Effector memory CD8-positive, alpha-beta T cell (primary cell): ENCODE measurements around the gene SRF.
A peak's percentile ranks its signal among the peaks of the same experiment; 100 is the strongest.
"Not testable (repeated sequence)": the region's sequence is repeated elsewhere in the genome, so short reads cannot be mapped to it uniquely, and the experiment has no call there.

Experiments
- ATAC-seq: fragments of 150-1000 bp; cut with Tn5 transposase; replicated peaks from 2 replicates; pipeline ENCODE4 v1.10.0; 2021; ENCODE audit warnings: mild to moderate bottlenecking, moderate library complexity
- DNase-seq, 3 experiments: peaks; one replicate each; pipeline ENCODE4 v3.0.0; 2021
- H3K27ac Mint-ChIP-seq, 2 donors: one replicate each; pipeline ENCODE4 v1.8.0; 2022; ENCODE audit warnings: mild to moderate bottlenecking in 2 of 2, mixed read lengths in 2 of 2, moderate library complexity in 2 of 2
- H3K27me3 Mint-ChIP-seq, 2 donors: one replicate each; pipeline ENCODE4 v1.8.0; 2022; ENCODE audit warnings: mixed read lengths in 2 of 2
- H3K36me3 Mint-ChIP-seq: one replicate; pipeline ENCODE4 v1.8.0; 2022; ENCODE audit warnings: mild to moderate bottlenecking, moderate library complexity, mixed read lengths; ENCODE audit not compliant: insufficient read depth
- H3K4me1 Mint-ChIP-seq, 2 donors: one replicate each; pipeline ENCODE4 v1.8.0; 2022; ENCODE audit warnings: low read depth in 2 of 2, mixed read lengths in 2 of 2
- H3K4me3 Mint-ChIP-seq, 2 donors: one replicate each; pipeline ENCODE4 v1.8.0; 2022; ENCODE audit warnings: mild to moderate bottlenecking in 2 of 2, mixed read lengths in 2 of 2, moderate library complexity in 2 of 2
- H3K9me3 Mint-ChIP-seq, 2 donors: one replicate each; pipeline ENCODE4 v1.8.0; 2022; ENCODE audit warnings: mixed read lengths in 2 of 2
- total RNA-seq, 9 experiments: gene quantifications; one replicate each; lab custom pipeline; 2026; lab: John Stamatoyannopoulos, UW

Gene SRF
- 56.3 to 121 (median 83.5) reads per million in 9 experiments for total RNA-seq

- H3K4me1 Mint-ChIP-seq: peaks cover 27 to 40% of the 10 kb centered on the region in 2 donors
- H3K4me3 Mint-ChIP-seq: peak within 1 kb of the TSS; percentile 87 to 88
- no peaks in the 10 kb centered on the region for H3K9me3 Mint-ChIP-seq
- peaks cover 43% of the 10 kb centered on the region for H3K36me3 Mint-ChIP-seq
- DNase-seq: peak; percentile 99 to 100 (median 99)
- ATAC-seq: peak; percentile 74
- H3K27ac Mint-ChIP-seq: peak within 1 kb of the TSS; percentile 89 to 96
- no peaks in the 10 kb centered on the region for H3K27me3 Mint-ChIP-seq
These were observed at the start of gene SRF for GRCh38 chr6:43170931-43171706. SRF (plus strand) TSS chr6:43171269; CDS start chr6:43171657, 388 bp downstream.

DNA sequence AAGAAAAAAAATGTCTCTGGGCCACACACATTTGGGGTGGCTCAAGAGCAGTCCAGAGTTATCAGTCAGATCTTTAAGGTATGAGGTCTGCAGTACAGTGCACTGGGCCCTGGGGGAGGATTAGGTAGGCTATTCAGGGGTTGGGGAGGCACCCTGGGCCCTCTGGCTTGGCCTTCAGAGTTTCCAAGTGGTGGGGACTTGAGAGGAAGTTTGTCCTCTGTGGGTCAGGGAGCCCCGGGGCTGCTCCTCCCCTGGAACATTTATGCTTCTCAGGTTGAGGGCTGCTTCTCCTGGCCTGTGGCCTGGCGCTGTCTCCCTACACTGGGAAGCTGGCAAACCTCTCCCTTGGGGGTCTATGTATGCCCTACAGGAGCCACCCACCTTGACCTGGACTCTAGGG is 48.9 kb upstream of the SRF start:
- no peak for DNase-seq
- Mint-ChIP-seq H3K4me1 (no peaks in the 10 kb centered on the region), H3K27ac (no peak overlapping the region), H3K4me3 (no peak overlapping the region), H3K36me3 (peaks cover 2% of the 10 kb centered on the region), H3K27me3 (peaks cover 9 to 44% of the 10 kb centered on the region in 2 donors), H3K9me3 (no peaks in the 10 kb centered on the region)
- no peak for ATAC-seq

- Mint-ChIP-seq H3K4me3 (no peak overlapping the region), H3K36me3 (peaks cover 2% of the 10 kb centered on the region), H3K27me3 (peaks cover 9 to 46% of the 10 kb centered on the region in 2 donors), H3K27ac (no peak overlapping the region), H3K4me1 (no peaks in the 10 kb centered on the region), H3K9me3 (no peaks in the 10 kb centered on the region)
- DNase-seq: no peak
- no peak for ATAC-seq
These were observed 47.4 kb upstream of the SRF start for GRCh38 chr6:43123461-43124314.

- no peak for ATAC-seq
- Mint-ChIP-seq H3K9me3 (no peaks in the 10 kb centered on the region), H3K4me3 (no peak overlapping the region), H3K4me1 (no peaks in the 10 kb centered on the region), H3K27me3 (peaks cover 7 to 43% of the 10 kb centered on the region in 2 donors), H3K36me3 (peaks cover 2% of the 10 kb centered on the region), H3K27ac (no peak overlapping the region)
- no peak for DNase-seq
These were observed 46.6 kb upstream of the SRF start for GRCh38 chr6:43124481-43124880.

GRCh38 chr6:43125119-43125518 is 46.0 kb upstream of the SRF start:
- Mint-ChIP-seq H3K27me3 (peaks cover 2 to 43% of the 10 kb centered on the region in 2 donors), H3K27ac (no peak overlapping the region), H3K9me3 (no peaks in the 10 kb centered on the region), H3K4me1 (no peaks in the 10 kb centered on the region), H3K36me3 (peaks cover 2% of the 10 kb centered on the region), H3K4me3 (no peak overlapping the region)
- no peak for ATAC-seq
- no peak for DNase-seq

GRCh38 chr6:43125555-43125954 is 45.5 kb upstream of the SRF start:
- H3K27me3 Mint-ChIP-seq: peaks cover 5 to 44% of the 10 kb centered on the region in 2 donors
- ATAC-seq (no peak), DNase-seq (no peak)
- H3K36me3 Mint-ChIP-seq: peaks cover 2% of the 10 kb centered on the region
- no peaks in the 10 kb centered on the region for H3K9me3 Mint-ChIP-seq
- H3K4me1 Mint-ChIP-seq: no peaks in the 10 kb centered on the region
- no peak overlapping the region for H3K4me3 Mint-ChIP-seq
- no peak overlapping the region for H3K27ac Mint-ChIP-seq

DNA sequence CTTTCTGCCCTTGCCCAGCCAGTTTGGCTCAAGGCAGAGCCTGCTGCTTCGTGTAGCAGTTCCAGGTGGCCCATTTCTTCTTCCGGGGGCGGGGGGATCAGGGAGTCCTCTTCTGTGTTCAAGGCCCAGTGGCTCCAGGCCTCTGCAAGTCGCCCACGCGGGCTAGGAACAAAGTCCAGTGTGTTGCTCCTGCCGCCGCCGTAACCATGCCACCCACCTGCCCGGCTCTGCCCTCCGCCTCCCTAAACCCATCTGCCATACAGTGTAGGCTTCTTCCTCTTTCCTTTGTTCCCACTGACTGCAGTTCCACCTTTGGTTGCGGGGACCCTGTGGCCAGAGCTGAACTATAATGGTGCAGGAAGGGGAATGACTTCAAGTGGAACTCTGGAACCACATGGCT is 43.9 kb upstream of the SRF start:
- Mint-ChIP-seq H3K36me3 (peaks cover 2% of the 10 kb centered on the region), H3K27me3 (peaks cover 6 to 61% of the 10 kb centered on the region in 2 donors), H3K4me3 (no peak overlapping the region), H3K4me1 (no peaks in the 10 kb centered on the region), H3K27ac (no peak overlapping the region), H3K9me3 (no peaks in the 10 kb centered on the region)
- ATAC-seq: no peak
- no peak for DNase-seq

DNA sequence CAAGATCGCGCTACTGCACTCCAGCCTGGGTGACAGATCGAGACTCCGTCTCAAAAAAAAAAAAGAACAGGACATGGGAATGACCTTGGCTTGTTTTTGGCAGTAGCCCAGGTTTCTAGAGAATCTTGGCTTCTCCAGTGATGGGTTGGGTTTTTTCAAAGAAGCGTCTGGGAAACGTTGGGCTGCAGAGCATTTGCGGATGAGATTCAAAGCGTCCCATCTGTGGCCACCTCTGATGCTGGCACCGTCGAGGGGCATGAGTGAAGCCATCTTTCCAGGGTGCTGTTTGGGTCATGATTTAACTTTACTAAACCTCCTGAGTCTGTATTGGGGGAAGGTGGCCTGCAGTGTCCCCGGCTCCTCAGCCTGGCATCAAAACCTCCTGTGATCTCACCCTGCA is 43.2 kb upstream of the SRF start:
- Mint-ChIP-seq H3K4me3 (no peak overlapping the region), H3K27ac (no peak overlapping the region), H3K36me3 (peaks cover 2% of the 10 kb centered on the region), H3K27me3 (peaks cover 6 to 59% of the 10 kb centered on the region in 2 donors), H3K9me3 (no peaks in the 10 kb centered on the region), H3K4me1 (no peaks in the 10 kb centered on the region)
- no peak for DNase-seq
- no peak for ATAC-seq

- H3K27me3 Mint-ChIP-seq: peaks cover 6 to 55% of the 10 kb centered on the region in 2 donors
- no peaks in the 10 kb centered on the region for H3K36me3 Mint-ChIP-seq
- H3K4me3 Mint-ChIP-seq: no peak overlapping the region
- no peak for DNase-seq
- H3K4me1 Mint-ChIP-seq: no peaks in the 10 kb centered on the region
- no peaks in the 10 kb centered on the region for H3K9me3 Mint-ChIP-seq
- H3K27ac Mint-ChIP-seq: no peak overlapping the region
- no peak for ATAC-seq
These were observed 42.1 kb upstream of the SRF start for GRCh38 chr6:43128926-43129325.

DNA sequence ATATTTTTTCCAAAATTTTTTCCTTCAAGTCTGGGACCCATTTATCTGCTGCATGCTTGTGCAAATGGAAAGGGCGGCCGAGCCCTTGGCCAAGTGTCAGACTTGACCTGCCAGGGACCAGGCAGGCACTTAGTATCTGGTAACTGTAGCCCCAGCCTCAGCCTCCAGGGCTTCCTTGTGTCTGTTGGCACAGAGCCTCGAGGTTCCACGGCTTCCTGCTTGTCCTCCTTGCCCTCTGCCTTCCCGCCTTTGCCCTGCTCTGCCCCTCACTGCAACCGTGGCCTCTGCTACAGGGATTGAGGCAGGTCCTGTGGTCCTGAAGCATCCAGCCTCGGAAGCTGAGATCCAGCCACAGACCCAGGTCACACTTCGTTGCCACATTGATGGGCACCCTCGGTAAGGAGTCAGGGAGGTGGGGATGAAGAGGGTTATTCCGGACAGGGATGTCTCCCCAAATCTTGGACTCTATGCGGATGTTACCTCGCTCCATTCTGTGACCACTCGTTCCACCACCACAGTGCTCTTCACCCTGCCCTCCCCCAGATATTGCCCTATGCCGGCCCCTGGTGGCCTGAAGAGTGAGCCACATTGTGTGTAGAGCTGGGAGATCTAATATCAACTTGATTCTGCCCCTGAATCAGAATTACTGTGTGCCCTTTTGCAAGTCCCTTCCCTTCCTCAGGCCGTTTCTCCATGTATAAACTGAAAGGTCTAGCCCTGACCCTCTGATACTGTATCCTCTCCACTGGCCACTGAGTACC is 41.5 kb upstream of the SRF start:
- Mint-ChIP-seq H3K4me1 (no peaks in the 10 kb centered on the region), H3K27ac (peak overlapping the region in 1 of 2 donors; percentile 45), H3K9me3 (no peaks in the 10 kb centered on the region), H3K4me3 (no peak overlapping the region), H3K27me3 (peaks cover 6 to 55% of the 10 kb centered on the region in 2 donors), H3K36me3 (no peaks in the 10 kb centered on the region)
- no peak for DNase-seq
- ATAC-seq: peak; percentile 39

- Mint-ChIP-seq H3K9me3 (no peaks in the 10 kb centered on the region), H3K36me3 (no peaks in the 10 kb centered on the region), H3K27me3 (peaks cover 6 to 53% of the 10 kb centered on the region in 2 donors), H3K4me1 (peaks cover 0 to 3% of the 10 kb centered on the region in 2 donors), H3K27ac (peak overlapping the region in 1 of 2 donors; percentile 45), H3K4me3 (no peak overlapping the region)
- ATAC-seq: no peak
- no peak for DNase-seq
These were observed 40.6 kb upstream of the SRF start for GRCh38 chr6:43130429-43130828.

DNA sequence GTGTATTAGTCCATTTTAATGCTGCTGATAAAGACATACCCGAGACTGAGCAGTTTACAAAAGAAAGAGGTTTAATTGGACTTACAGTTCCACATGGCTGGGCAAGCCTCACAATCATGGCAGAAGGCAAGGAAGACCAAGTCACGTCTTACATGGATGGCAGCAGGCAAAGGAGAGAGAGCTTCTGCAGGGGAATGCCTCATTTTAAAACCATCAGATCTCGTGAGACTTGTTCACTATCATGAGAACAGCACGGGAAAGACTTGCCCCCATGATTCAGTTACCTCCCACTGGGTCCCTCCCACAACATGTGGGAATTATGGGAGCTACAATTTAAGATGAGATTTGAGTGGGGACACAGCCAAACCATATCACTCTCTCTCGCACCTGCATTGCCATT is 39.7 kb upstream of the SRF start:
- DNase-seq, H3K9me3 Mint-ChIP-seq, H3K36me3 Mint-ChIP-seq, H3K4me3 Mint-ChIP-seq, H3K4me1 Mint-ChIP-seq, H3K27ac Mint-ChIP-seq, ATAC-seq: not testable (repeated sequence)
- peaks cover 6 to 44% of the 10 kb centered on the region in 2 donors for H3K27me3 Mint-ChIP-seq

DNA sequence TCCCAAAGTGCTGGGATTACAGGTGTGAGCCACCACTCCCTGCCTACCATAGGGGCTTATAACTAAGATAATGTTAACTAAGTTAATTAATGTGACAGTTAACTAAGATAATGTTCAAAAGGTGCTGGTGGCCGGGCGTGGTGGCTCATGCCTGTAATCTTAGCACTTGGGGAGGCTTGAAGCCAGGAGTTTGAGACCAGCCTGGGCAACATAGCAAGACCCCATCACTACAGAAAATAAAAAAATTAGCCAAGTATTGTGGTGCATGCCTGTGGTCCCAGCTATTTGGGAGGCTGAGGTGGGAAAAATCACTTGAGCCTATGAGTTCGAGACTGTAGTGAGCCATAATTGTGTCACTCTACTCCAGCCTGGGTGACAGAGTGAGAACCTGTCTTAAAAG is 32.8 kb upstream of the SRF start:
- Mint-ChIP-seq H3K36me3 (no peaks in the 10 kb centered on the region), H3K4me1 (peaks cover 8 to 18% of the 10 kb centered on the region in 2 donors), H3K27ac (no peak overlapping the region), H3K4me3 (no peak overlapping the region), H3K9me3 (no peaks in the 10 kb centered on the region), H3K27me3 (no peaks in the 10 kb centered on the region)
- ATAC-seq (no peak), DNase-seq (no peak)
